Measurements from ENCODE around the gene KRT28.
"Not testable (repeated sequence)": the region's sequence is repeated elsewhere in the genome, so short reads cannot be mapped to it uniquely, and the experiment has no call there.

KRT28 gene

GRCh38 chr17:40818733-40819527 lies 19.2 kb upstream of the KRT28 start:
- DNase-seq (ENCODE audit: low read depth in 2 of 2), result peak; percentile 69 to 78

DNA sequence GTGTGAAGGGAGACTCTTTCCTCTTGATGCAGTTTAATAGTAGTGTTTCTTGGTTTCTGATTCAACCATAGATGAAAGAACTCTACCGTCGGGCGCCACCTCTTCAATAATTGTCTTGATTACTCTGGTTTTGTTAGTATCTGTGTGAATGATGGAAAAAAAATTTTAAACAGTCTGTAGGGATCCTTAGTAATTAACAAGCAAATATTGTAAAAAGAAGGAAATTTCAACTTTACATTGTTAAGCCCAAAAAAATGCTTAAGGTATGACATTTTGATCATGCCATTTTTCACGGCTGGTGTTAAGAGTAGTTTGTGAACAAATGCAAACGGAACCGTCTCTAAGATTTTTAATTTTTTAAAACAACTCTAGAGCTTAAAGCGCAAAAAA lies 18.6 kb upstream of the KRT28 start:
- DNase-seq (ENCODE audit: low read depth in 2 of 2), result no peak

DNA sequence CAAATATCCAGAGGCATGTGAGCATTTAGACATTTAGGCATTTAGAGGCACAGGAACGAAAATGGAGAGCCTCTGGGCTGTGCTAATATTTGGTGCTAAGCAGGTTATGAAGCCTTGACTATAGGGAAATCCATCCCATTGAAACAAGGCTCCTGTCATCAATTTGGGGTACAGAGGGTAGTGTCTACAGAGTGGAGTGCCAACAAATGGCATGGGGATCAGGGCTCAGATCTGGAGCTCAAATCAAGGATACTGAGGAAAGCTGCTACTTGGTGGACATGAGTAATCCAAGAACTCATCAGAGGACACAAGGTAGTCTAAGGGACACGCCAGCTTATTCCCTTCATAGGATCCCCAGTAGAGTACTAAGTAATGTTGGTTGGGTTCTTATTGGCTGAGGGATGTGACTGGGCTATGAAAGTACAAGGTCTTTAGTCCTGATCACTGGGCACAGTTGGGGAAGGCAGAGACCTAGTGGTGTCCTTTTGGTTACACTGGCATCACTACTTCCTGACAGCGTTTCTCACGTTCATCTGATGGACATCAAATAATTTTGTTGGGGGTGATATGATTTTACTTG lies 17.4 kb upstream of the KRT28 start:
- no peak for DNase-seq (ENCODE audit: low read depth in 2 of 2)

DNA sequence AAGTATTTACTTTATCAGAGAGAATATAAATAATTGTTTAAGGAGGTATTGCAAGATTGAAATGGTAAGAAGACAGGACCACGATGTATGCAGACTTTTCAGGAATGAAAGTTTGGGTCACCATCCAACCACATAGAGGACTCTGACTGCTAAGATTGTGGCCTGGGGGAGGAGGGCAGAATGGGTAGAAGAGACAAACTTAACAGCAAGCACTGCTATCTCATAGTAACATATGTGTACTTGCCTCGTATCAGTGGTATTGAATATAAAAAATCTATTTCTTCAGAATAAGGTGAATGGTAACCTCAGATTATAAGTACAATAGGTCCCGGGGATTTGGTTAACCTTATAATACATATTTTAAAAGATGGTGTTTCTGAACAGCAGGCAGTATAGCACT lies 16.8 kb upstream of the KRT28 start:
- no peak for DNase-seq (ENCODE audit: low read depth in 2 of 2)

GRCh38 chr17:40815381-40815780 lies 15.6 kb upstream of the KRT28 start:
- DNase-seq (ENCODE audit: low read depth in 2 of 2), result no peak

GRCh38 chr17:40814657-40815056 lies 14.9 kb upstream of the KRT28 start:
- not testable (repeated sequence) for DNase-seq (ENCODE audit: low read depth in 2 of 2)

DNA sequence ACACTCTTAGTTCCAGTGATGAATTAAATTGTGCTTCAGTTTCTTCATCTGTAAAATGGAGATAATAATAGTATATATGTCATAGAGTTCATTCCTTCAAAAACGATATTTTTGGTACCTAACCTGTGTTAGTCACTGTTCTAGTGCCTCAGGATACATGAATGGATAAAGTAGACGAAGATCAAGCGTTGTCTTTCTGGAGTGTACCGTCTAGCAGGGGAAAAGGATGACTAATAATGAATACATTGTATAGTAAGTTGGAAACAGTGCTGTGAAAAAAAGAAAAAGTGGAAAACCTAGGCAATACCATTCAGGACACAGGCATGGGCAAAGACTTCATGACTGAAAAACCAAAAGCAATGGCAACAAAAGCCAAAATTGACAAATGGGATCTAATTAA lies 14.0 kb upstream of the KRT28 start:
- no peak for DNase-seq (ENCODE audit: low read depth in 2 of 2)

DNA sequence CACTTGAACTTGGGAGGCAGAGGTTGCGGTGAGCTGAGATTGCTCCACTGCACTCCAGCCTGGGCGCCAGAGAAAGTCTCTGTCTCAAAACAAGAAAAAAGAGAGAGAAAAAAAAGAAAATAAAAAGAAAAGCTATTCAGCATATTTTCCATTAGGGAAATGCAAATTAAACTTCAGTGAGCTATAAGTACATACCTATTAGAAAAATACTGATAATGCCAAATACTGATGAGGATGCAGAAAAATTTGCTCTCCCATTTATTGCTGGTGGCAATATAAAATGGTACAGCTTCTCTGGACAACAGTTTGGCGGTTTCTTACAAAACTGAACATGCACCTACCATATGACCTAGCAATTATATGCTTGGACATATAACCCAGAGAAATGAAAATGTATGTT lies 12.9 kb upstream of the KRT28 start:
- DNase-seq (ENCODE audit: low read depth in 2 of 2), result no peak

GRCh38 chr17:40810494-40810893 lies 10.7 kb upstream of the KRT28 start:
- no peak for DNase-seq (ENCODE audit: low read depth in 2 of 2)

DNA sequence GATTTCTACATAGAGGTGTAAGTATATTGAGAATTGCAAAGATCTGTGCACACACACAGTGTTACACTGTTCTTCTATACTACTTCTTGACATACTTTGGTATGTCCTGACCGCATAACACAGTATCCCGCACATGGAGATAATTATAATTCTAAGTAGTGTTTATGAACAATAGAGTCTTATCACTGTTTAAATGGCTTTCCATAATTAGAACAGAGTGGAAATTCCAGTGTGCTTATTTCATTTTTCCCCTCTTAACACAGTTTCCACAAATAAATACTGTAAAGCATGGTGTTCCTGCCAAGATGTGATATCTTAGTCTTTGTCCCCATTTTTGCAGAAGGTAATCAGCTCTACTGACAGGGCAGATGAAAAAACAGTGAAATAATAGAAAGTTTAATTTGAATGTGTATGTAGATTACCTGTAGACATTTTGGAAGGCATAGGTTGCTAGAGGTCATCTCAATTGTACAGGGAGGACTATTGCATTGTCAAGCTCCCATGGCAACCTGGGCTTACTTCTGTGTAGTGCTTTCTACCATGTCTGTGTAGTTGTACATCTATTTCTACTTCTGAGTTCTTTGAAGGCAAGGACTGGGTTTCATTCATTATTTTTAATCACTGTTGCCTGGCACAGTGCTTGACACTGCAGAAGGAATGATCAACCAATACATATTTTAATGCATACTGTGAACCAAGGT lies 10.1 kb upstream of the KRT28 start:
- DNase-seq (ENCODE audit: low read depth in 2 of 2), result no peak

- no peak for DNase-seq (ENCODE audit: low read depth in 2 of 2)
Measured at GRCh38 chr17:40806131-40806530, 6.4 kb upstream of the KRT28 start.

DNA sequence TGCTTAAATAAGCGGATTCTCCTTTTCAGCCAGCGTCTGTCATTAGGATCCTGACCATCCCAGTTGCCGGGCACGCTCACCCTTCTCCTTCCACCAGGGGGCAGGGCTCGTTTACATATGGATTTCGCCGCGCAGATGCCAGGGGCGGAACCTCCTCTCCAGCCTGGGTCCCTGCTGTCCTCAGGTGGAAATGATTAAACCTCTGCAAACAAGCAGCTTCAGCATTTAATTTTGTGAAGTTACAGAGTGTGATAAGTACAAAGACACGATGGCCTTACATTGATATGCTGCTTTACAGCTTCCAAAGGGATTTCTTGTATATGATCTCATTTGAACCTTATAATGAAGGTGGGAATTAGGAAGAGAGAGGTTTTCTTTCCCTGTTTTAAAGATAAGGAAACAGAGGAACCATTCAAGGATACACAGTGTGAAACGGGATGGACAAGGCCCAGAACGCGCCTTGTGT lies 3.9 kb upstream of the KRT28 start:
- DNase-seq (ENCODE audit: low read depth in 2 of 2), result peak; percentile 27 to 62

GRCh38 chr17:40801157-40801556 lies 1.4 kb upstream of the KRT28 start:
- DNase-seq (ENCODE audit: low read depth in 2 of 2), result no peak

- DNase-seq (ENCODE audit: low read depth in 2 of 2), result no peak
Measured at GRCh38 chr17:40800381-40800780, 622 bp upstream of the KRT28 start.

GRCh38 chr17:40796846-40797245 lies 2.9 kb downstream of the KRT28 start:
- DNase-seq (ENCODE audit: low read depth in 2 of 2), result no peak

GRCh38 chr17:40795019-40795667 lies 4.6 kb downstream of the KRT28 start:
- no peak for DNase-seq (ENCODE audit: low read depth in 2 of 2)

DNA sequence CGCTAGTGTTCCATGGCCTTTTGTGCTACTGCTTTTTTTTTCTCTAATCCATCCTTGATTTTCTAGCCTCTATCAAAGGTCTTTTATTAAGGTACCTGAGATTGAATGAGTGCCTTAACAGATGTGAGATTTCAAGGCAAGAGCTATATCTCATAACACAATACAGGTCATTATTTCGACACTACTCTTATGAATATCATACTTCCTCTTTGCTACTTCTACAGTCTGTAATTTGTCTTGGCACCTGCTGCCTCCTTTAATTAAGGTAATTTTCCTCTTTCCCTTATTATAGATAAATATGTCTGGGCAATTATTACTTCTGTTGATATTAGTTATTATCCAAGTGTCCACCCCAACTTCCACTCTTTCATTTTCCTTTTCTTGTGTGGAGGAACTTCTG lies 5.3 kb downstream of the KRT28 start:
- no peak for DNase-seq (ENCODE audit: low read depth in 2 of 2)

DNA sequence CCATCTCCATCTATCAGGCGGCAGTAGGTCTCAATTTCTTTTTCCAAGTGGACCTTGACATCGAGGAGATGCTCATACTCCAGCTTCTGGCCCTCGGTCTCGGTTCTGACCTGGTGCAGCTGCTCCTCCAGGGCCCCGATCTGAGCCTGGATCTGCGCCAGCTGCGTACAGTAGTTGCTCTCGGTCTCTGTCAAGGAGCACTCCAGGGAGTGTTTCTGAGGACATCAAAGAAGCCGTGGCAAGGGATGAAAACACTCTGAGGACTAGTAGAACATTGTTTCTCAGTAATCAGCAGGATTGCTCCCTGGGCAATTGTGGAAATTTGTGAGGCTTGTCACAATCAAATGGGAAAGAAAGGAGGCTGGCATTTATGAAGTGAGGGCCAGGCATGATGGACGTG lies 5.9 kb downstream of the KRT28 start:
- DNase-seq (ENCODE audit: low read depth in 2 of 2), result no peak

DNA sequence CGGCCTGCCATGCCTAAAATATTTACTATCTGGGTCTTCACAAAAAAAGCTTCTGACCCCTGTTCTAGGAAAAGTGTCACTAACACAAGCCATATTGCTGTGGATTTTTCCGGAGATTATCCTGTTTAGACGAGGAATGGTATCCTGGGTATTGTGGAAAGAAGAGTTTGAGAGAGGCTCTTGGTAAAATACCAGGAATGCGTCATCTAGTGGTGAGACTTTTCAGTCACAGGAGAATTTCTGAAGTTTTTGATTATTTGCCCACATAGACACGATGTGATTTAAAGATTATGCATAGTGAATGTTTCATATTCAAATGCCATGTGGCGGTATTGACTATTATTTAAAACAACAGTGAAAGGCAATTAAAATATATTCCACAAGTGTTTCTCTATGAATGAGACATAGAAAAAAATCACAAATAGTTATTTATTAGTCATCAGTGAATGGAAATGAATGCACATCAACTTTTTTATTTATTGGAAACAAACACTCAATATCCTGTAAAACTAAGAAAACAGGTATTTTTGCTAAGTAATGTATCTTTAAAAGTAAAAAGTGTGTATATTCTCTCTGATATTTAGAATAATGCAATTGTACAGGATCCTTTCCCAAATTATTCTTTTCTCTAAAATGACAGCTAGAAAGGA lies 7.8 kb downstream of the KRT28 start:
- DNase-seq (ENCODE audit: low read depth in 2 of 2), result no peak

DNA sequence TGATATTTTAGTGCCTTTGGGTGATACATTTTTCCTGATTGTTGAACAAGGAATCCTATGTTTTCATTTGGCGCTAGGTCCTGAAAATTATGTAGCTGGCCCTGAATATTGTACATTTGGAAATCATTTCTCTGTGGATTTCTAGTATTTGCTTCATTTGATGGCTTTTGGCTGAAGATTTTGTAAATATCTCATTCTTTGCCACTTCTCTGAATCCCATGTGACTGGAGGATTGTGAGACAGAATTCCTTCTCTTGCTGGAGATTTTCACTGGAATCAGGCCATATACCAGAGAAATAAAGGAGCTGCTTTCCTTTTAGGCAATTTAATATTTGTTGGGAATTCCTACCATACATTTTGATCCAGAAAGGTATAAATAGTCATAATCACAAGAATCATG lies 8.6 kb downstream of the KRT28 start:
- no peak for DNase-seq (ENCODE audit: low read depth in 2 of 2)

DNA sequence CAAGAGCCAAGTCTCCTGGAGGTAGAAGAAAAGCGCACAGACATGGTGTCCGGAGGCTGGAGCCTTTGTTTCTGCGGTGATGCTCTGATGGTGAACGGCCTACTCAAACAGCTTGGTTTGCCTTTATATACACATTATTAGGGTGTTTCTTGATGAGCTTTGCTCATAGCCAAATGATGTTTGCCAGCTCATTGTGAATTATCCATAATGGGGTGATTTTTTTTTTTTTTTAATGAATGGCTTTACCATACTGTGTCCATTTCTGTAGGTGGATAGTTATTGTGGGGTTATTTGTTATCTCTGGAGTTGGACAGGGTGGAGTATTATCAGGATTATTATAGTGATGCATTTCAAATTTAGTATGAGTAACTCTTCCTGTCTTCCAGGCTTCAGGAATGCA lies 17.3 kb downstream of the KRT28 start, which contains the start of gene KRT27:
TSS of gene KRT27 (minus strand) at position 101 of the 400 bp plus-strand sequence. CDS start at position 44, 57 bp downstream.
- DNase-seq (ENCODE audit: low read depth in 2 of 2), result no peak

All from stimulated activated CD8-positive, alpha-beta memory T cell treated with anti-CD3 and anti-CD28 coated beads, Interleukin-7, amount 100 ng/mL, for 1 hour (primary cell).